Endodermal cell (in vitro differentiated cells): ENCODE measurements around the gene TRIO. TPM values are rescaled to one million over a fixed set of nuclear protein-coding genes. Genes with fewer than 3 reads are reported as not detected.

Experiments used
- DNase-seq: peaks from one replicate; pipeline ENCODE4 v3.0.0-alpha.2; 2017
- H3K27ac ChIP-seq: 2 replicates; pipeline ENCODE4 v1.5.1; 2013; ENCODE audit warnings: mild to moderate bottlenecking, low read depth, low read length, moderate library complexity
- H3K27me3 ChIP-seq: 2 replicates; pipeline ENCODE4 v1.6.1; 2013; ENCODE audit warnings: mild to moderate bottlenecking, low read length, moderate library complexity; ENCODE audit not compliant: insufficient read depth, control insufficient read depth, poor library complexity, severe bottlenecking
- H3K36me3 ChIP-seq: 2 replicates; pipeline ENCODE4 v1.7.0; 2013; ENCODE audit warnings: mild to moderate bottlenecking, low read length, moderate library complexity; ENCODE audit not compliant: control insufficient read depth, insufficient read depth
- H3K4me1 ChIP-seq: one replicate; pipeline ENCODE4 v1.7.0; 2013; ENCODE audit warnings: low read length; ENCODE audit not compliant: control insufficient read depth, insufficient read depth
- H3K4me3 ChIP-seq: 2 replicates; pipeline ENCODE4 v1.5.1; 2013; ENCODE audit warnings: mild to moderate bottlenecking, low read length, moderate library complexity
- H3K9ac ChIP-seq: 2 replicates; pipeline ENCODE4 v1.6.1; 2013; ENCODE audit warnings: mild to moderate bottlenecking, low read length, moderate library complexity; ENCODE audit not compliant: poor library complexity, severe bottlenecking; ENCODE audit errors: extremely low read depth
- H3K9me3 ChIP-seq: 2 replicates; pipeline ENCODE4 v1.6.1; 2013; ENCODE audit warnings: mild to moderate bottlenecking, low read length, moderate library complexity; ENCODE audit not compliant: control insufficient read depth
- H3K27ac Mint-ChIP-seq: 2 replicates; pipeline ENCODE4 v1.8.0; 2020; ENCODE audit warnings: mixed read lengths
- H3K27me3 Mint-ChIP-seq: 2 replicates; pipeline ENCODE4 v1.8.0; 2021; ENCODE audit warnings: mild to moderate bottlenecking, mixed read lengths; ENCODE audit not compliant: insufficient read depth
- H3K36me3 Mint-ChIP-seq: 2 replicates; pipeline ENCODE4 v1.8.0; 2020; ENCODE audit warnings: low read depth, mixed read lengths
- H3K4me1 Mint-ChIP-seq: 2 replicates; pipeline ENCODE4 v1.8.0; 2020; ENCODE audit warnings: mixed read lengths
- H3K4me3 Mint-ChIP-seq: 2 replicates; pipeline ENCODE4 v1.8.0; 2020; ENCODE audit warnings: mild to moderate bottlenecking, moderate library complexity, mixed read lengths
- H3K9me3 Mint-ChIP-seq: 2 replicates; pipeline ENCODE4 v1.8.0; 2020; ENCODE audit warnings: mild to moderate bottlenecking, mixed read lengths
- WGBS, 2 experiments: methylation state at CpG; one replicate each; pipeline versions ENCODE4 v1.1.5 to v1.1.7; 2013; ENCODE audit warnings: missing lambda C conversion rate in 2 of 2, mixed read lengths in 1 of 2; ENCODE audit not compliant: insufficient coverage in 1 of 2, insufficient read length in 1 of 2; 5-methylcytosine and 5-hydroxymethylcytosine counted together
- total RNA-seq, 2 donors: library from RNA; stranded (reverse); fragmentation: NEBNext Ultra II Directional in 1 of 2; extraction: Animal tissue kit (Norgen Biotek cat#: 25700) in 1 of 2; gene quantifications; 2 replicates in 1 of 2; 3 replicates in 1 of 2; pipeline ENCODE4 v1.2.1, GENCODE V29; 2021
- TF ChIP-seq, protein P1 (sequence below): fragments of 200-600 bp; sonication (generic); conservative IDR thresholded peaks from 2 replicates; pipeline ENCODE4 v1.5.0; 2021; ENCODE audit warnings: antibody characterized with exemption, mild to moderate bottlenecking

Gene TRIO
- total RNA-seq, 2 donors from 2014 or later, result 88.3 to 109 TPM

DNA sequence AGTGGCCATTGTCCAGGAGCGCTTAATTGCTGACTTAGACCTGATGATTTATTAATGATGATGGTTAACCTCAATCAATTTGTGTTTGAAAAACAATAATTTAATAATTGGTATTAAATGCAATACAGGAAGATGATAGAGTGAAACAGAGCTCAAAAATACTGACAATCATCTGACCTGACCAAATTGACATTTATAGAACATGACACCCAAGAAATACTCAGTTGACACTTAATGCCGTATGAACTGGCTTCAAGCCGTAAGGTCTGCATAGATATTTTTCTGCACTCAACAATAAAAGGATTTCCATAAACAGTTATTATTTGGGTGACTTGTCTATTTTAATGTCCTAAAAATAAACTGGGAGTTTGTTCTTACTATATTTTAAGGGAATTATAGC lies 159.2 kb downstream of the TRIO start:
- no peak overlapping the region for H3K27ac Mint-ChIP-seq
- WGBS, 2 experiments, result 97% methylated on average over 3 of the region's 3 CpGs; no CpG with 5 or more reads in 1 of the 2 experiments
- Histone ChIP-seq H3K9ac (no peak overlapping the region), H3K9me3 (no peaks in the 10 kb centered on the region), H3K36me3 (peaks cover 37% of the 10 kb centered on the region), H3K4me1 (no peaks in the 10 kb centered on the region), H3K27ac (no peak overlapping the region), H3K27me3 (no peaks in the 10 kb centered on the region), H3K4me3 (no peak overlapping the region)
- peaks cover 28% of the 10 kb centered on the region for H3K36me3 Mint-ChIP-seq
- no peaks in the 10 kb centered on the region for H3K9me3 Mint-ChIP-seq
- TF ChIP-seq, protein P1, sequence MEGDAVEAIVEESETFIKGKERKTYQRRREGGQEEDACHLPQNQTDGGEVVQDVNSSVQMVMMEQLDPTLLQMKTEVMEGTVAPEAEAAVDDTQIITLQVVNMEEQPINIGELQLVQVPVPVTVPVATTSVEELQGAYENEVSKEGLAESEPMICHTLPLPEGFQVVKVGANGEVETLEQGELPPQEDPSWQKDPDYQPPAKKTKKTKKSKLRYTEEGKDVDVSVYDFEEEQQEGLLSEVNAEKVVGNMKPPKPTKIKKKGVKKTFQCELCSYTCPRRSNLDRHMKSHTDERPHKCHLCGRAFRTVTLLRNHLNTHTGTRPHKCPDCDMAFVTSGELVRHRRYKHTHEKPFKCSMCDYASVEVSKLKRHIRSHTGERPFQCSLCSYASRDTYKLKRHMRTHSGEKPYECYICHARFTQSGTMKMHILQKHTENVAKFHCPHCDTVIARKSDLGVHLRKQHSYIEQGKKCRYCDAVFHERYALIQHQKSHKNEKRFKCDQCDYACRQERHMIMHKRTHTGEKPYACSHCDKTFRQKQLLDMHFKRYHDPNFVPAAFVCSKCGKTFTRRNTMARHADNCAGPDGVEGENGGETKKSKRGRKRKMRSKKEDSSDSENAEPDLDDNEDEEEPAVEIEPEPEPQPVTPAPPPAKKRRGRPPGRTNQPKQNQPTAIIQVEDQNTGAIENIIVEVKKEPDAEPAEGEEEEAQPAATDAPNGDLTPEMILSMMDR, result no peak
- H3K4me3 Mint-ChIP-seq, result no peak overlapping the region
- H3K4me1 Mint-ChIP-seq, result no peaks in the 10 kb centered on the region
- no peaks in the 10 kb centered on the region for H3K27me3 Mint-ChIP-seq
- DNase-seq, result no peak

DNA sequence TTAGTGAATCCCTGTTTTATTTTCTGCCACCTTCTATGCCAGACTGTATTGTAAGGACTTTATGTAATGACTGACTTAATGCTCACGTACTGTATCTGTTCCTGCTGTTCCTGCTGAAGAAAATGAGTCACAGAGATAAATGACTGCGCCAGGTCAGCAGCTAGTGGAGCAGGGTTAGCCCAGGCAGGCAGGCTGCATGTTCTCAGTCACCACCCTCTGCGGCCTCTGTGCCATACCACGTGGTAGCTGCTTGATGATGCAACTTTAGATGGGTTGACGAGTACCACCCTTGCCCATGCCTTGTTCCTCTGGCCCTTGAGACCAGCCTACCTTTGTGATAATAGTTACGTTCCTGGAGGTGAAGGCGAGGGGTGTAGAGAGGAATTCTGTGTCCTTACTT lies 161.9 kb downstream of the TRIO start:
- Histone ChIP-seq H3K4me3 (no peak overlapping the region), H3K27ac (no peak overlapping the region), H3K36me3 (peaks cover 25% of the 10 kb centered on the region), H3K9ac (no peak overlapping the region), H3K4me1 (peaks cover 6% of the 10 kb centered on the region), H3K27me3 (no peaks in the 10 kb centered on the region), H3K9me3 (no peaks in the 10 kb centered on the region)
- Mint-ChIP-seq H3K27me3 (no peaks in the 10 kb centered on the region), H3K36me3 (peaks cover 38% of the 10 kb centered on the region), H3K27ac (no peak overlapping the region), H3K9me3 (no peaks in the 10 kb centered on the region), H3K4me3 (no peak overlapping the region), H3K4me1 (peaks cover 9% of the 10 kb centered on the region)
- WGBS, 2 experiments, result 89 to 93% methylated on average over 6 to 7 of the region's 7 CpGs
- no peak for DNase-seq
- TF ChIP-seq, protein P1, result no peak

DNA sequence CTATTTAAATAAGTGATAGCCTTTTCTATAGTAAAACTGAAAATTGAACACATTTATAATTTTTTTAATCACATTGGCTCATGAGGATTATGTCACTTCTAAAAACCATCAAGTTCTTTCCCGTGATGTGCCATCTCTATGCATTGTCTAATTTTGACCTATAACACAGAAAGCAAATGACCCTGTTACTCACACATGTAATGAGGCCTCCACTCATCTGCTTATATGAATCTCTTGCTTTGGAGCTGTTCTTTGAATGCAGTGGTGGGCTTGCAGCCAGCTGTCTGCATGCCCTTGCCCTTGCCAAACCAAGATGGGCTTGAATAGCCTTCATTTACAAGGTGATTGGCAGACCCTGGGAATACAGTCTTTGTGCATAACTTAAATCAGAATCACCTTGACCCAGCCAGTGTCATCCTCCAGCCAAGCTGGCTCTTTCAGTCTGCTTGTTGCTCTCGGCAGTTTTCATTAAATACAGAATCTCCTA lies 163.2 kb downstream of the TRIO start:
- Mint-ChIP-seq H3K9me3 (no peaks in the 10 kb centered on the region), H3K4me3 (no peak overlapping the region), H3K36me3 (peaks cover 46% of the 10 kb centered on the region), H3K4me1 (peaks cover 9% of the 10 kb centered on the region), H3K27me3 (no peaks in the 10 kb centered on the region), H3K27ac (no peak overlapping the region)
- Histone ChIP-seq H3K4me1 (peaks cover 7% of the 10 kb centered on the region), H3K4me3 (no peak overlapping the region), H3K27me3 (no peaks in the 10 kb centered on the region), H3K27ac (no peak overlapping the region), H3K36me3 (peaks cover 29% of the 10 kb centered on the region), H3K9me3 (no peaks in the 10 kb centered on the region), H3K9ac (no peak overlapping the region)
- DNase-seq, result no peak
- TF ChIP-seq, protein P1, result no peak
- 94 to 100% methylated on average over 1 to 2 of the region's 2 CpGs for WGBS, 2 experiments
